Upper lobe of right lung (tissue), 1 donor: ENCODE results near the gene TSPEAR. TPM values are rescaled to one million over a fixed set of nuclear protein-coding genes. Genes with fewer than 3 reads are reported as not detected.

Experiments used
- ATAC-seq: fragments of 200-7000 bp; cut with Tn5 transposase; one replicate; pipeline ENCODE4 v1.9.1; 2020; ENCODE audit warnings: mild to moderate bottlenecking, moderate library complexity
- DNase-seq: peaks from one replicate; pipeline ENCODE4 v3.0.0-alpha.2; 2020
- H3K27ac ChIP-seq: fragments of 200-600 bp; one replicate; pipeline ENCODE4 v1.8.0; 2022
- H3K27me3 ChIP-seq: fragments of 200-600 bp; one replicate; pipeline ENCODE4 v1.8.0; 2022; ENCODE audit warnings: mild to moderate bottlenecking
- H3K36me3 ChIP-seq: fragments of 200-600 bp; one replicate; pipeline ENCODE4 v1.8.0; 2022
- H3K4me1 ChIP-seq: fragments of 200-600 bp; one replicate; pipeline ENCODE4 v1.8.0; 2022
- H3K4me3 ChIP-seq: fragments of 200-600 bp; one replicate; pipeline ENCODE4 v1.8.0; 2022; ENCODE audit warnings: mild to moderate bottlenecking
- H3K9me3 ChIP-seq: fragments of 200-600 bp; one replicate; pipeline ENCODE4 v1.8.0; 2022
- CTCF ChIP-seq: fragments of 200-600 bp; IDR thresholded peaks from one replicate; pipeline ENCODE4 v1.8.0; 2022; ENCODE audit warnings: antibody characterized with exemption
- intact Hi-C: fragments of 100-400 bp; cut with DNase I; formaldehyde crosslinking; loops from one replicate; pipeline ENCODE4 v1.11.0; 2022
- total RNA-seq: library from RNA; stranded (reverse); fragmentation: NEBNext Ultra II Directional; extraction: Animal tissue kit (Norgen Biotek cat#: 25700); gene quantifications from one replicate; pipeline ENCODE4 v1.2.1, GENCODE V29; 2021
- donor health status: DM: no; HTN: yes; CAD: no; lungs with severe emphysema.

TSPEAR gene
- total RNA-seq, 1 donor from 2014 or later, result 0.23 TPM

GRCh38 chr21:44568261-44568660 lies 143.1 kb downstream of the TSPEAR start:
- no peak overlapping the region for H3K27ac ChIP-seq
- no peak overlapping the region for H3K4me3 ChIP-seq
- DNase-seq (peak; percentile 59), ATAC-seq (peak; percentile 9)
- intact Hi-C loops, result no loop called here
- H3K27me3 ChIP-seq, result no peaks in the 10 kb centered on the region
- no peak for TF ChIP-seq CTCF
- H3K9me3 ChIP-seq, result no peaks in the 10 kb centered on the region
- no peaks in the 10 kb centered on the region for H3K4me1 ChIP-seq
- no peaks in the 10 kb centered on the region for H3K36me3 ChIP-seq

- no peak for TF ChIP-seq CTCF
Measured at GRCh38 chr21:44567481-44568171, 143.7 kb downstream of the TSPEAR start.

GRCh38 chr21:44566403-44566802 lies 145.0 kb downstream of the TSPEAR start:
- intact Hi-C loops, result no loop called here
- no peaks in the 10 kb centered on the region for H3K4me1 ChIP-seq
- H3K9me3 ChIP-seq, result no peaks in the 10 kb centered on the region
- ATAC-seq, result peak; percentile 32
- H3K27me3 ChIP-seq, result no peaks in the 10 kb centered on the region
- H3K4me3 ChIP-seq, result no peak overlapping the region
- DNase-seq, result no peak
- H3K36me3 ChIP-seq, result no peaks in the 10 kb centered on the region
- H3K27ac ChIP-seq, result no peak overlapping the region
- TF ChIP-seq CTCF, result no peak

More at GRCh38 chr21:44567481-44568171, 143.7 kb downstream of the TSPEAR start:
- Histone ChIP-seq H3K4me3 (no peak overlapping the region), H3K4me1 (no peaks in the 10 kb centered on the region), H3K9me3 (no peaks in the 10 kb centered on the region), H3K36me3 (no peaks in the 10 kb centered on the region), H3K27ac (no peak overlapping the region), H3K27me3 (no peaks in the 10 kb centered on the region)
- DNase-seq (peak; percentile 50), ATAC-seq (no peak)
- intact Hi-C loops, result no loop called here

GRCh38 chr21:44564886-44565598 lies 146.3 kb downstream of the TSPEAR start:
- Histone ChIP-seq H3K4me3 (no peak overlapping the region), H3K27me3 (no peaks in the 10 kb centered on the region), H3K4me1 (no peaks in the 10 kb centered on the region), H3K9me3 (no peaks in the 10 kb centered on the region), H3K36me3 (no peaks in the 10 kb centered on the region), H3K27ac (no peak overlapping the region)
- no peak for TF ChIP-seq CTCF
- ATAC-seq (no peak), DNase-seq (no peak)
- intact Hi-C loops, result no loop called here

- no peak for TF ChIP-seq CTCF
- Histone ChIP-seq H3K27ac (no peak overlapping the region), H3K27me3 (no peaks in the 10 kb centered on the region), H3K4me1 (no peaks in the 10 kb centered on the region), H3K9me3 (no peaks in the 10 kb centered on the region), H3K4me3 (no peak overlapping the region), H3K36me3 (no peaks in the 10 kb centered on the region)
- intact Hi-C loops, result no loop called here
- ATAC-seq, result no peak
- DNase-seq, result no peak
Measured at GRCh38 chr21:44564099-44564498, 147.3 kb downstream of the TSPEAR start.
